Measurements from ENCODE around the gene NHSL2. TPM values are rescaled to one million over a fixed set of nuclear protein-coding genes. Genes with fewer than 3 reads are reported as not detected.

NHSL2 gene
- total RNA-seq, 4 donors from 2014 or later = 1.6 to 6.0 (median 3.6) TPM

GRCh38 chrX:72115380-72115779 is 204.7 kb downstream of the NHSL2 start:
- Histone ChIP-seq H3K27ac (no peak overlapping the region), H3K9me3 (no peaks in the 10 kb centered on the region), H3K27me3 (no peaks in the 10 kb centered on the region), H3K36me3 (no peaks in the 10 kb centered on the region), H3K4me3 (no peak overlapping the region), H3K4me1 (peaks cover 0 to under 1% (median 0%) of the 10 kb centered on the region in 4 donors)
- TF ChIP-seq POLR2AphosphoS5 (IDR thresholded peaks at IDR 0.05) = no peak
- TF ChIP-seq CTCF (IDR thresholded peaks at IDR 0.05) = no peak
- TF ChIP-seq POLR2A (IDR thresholded peaks at IDR 0.05) = no peak
- TF ChIP-seq EP300 (IDR thresholded peaks at IDR 0.05; ENCODE audit: low read depth) = no peak
- in situ Hi-C loops (cut with MboI; ENCODE audit: low pct_ligation_motif_present in 1 of 4, low pct_unique_long_range_greater_than_20kb in 1 of 4, low sequenced_read_pairs in 3 of 4) = loop anchor here in 1 of 4 donors (10.0 kb wide), 1 partner anchor 111 kb away; no protein-coding TSS in a partner anchor
- no peak for DNase-seq
- WGBS, 2 donors (ENCODE audit: low coverage in 1 of 2) = 41% methylated on average over 7 of the region's 7 CpGs; no CpG with 5 or more reads in 1 of the 2 donors
- intact Hi-C loops (cut with DNase I; ENCODE audit: low total_unique reads) = no loop called here

DNA sequence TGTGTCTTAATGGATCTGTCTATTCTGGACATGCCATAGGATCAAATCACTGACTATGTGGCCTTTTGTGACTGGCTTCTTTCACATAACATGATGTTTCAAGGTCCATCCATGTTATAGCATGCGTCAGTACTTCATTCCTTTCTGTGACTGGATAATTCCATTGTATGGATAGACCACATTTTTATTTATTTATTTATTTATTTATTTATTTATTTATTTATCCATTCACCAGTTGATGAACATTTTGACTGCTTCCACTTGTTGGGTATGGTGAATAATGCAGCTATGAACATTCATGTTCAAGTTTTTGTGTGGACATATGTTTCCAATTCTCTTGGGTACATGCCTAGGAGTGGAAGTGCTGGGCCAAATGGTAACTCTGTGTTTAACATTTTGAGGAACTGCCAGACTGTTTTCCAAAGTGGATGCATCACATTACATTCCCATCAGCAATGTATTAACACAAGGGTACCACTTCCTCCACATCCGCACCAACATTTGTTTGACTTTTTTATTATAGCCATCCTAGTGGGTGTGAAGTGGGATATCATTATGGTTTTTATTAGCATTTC is 207.1 kb downstream of the NHSL2 start:
- no peaks in the 10 kb centered on the region for H3K27me3 ChIP-seq
- no peak for TF ChIP-seq CTCF (IDR thresholded peaks at IDR 0.05)
- TF ChIP-seq EP300 (IDR thresholded peaks at IDR 0.05; ENCODE audit: low read depth) = no peak
- no peak for TF ChIP-seq POLR2A (IDR thresholded peaks at IDR 0.05)
- no peak for TF ChIP-seq POLR2AphosphoS5 (IDR thresholded peaks at IDR 0.05)
- no peak overlapping the region for H3K27ac ChIP-seq
- no peak for DNase-seq
- no peaks in the 10 kb centered on the region for H3K36me3 ChIP-seq
- intact Hi-C loops (cut with DNase I; ENCODE audit: low total_unique reads) = no loop called here
- no peaks in the 10 kb centered on the region for H3K9me3 ChIP-seq
- H3K4me3 ChIP-seq = no peak overlapping the region
- in situ Hi-C loops (cut with MboI; ENCODE audit: low pct_ligation_motif_present in 1 of 4, low pct_unique_long_range_greater_than_20kb in 1 of 4, low sequenced_read_pairs in 3 of 4) = loop anchor here in 1 of 4 donors (10.0 kb wide), 1 partner anchor 113 kb away; no protein-coding TSS in a partner anchor
- 81 to 95% methylated on average over 2 of the region's 2 CpGs for WGBS, 2 donors (ENCODE audit: low coverage in 1 of 2)
- H3K4me1 ChIP-seq = peaks cover 0 to 11% (median 8%) of the 10 kb centered on the region in 4 donors

GRCh38 chrX:72120837-72121236 is 210.2 kb downstream of the NHSL2 start:
- H3K27me3 ChIP-seq = no peaks in the 10 kb centered on the region
- DNase-seq = no peak
- H3K4me3 ChIP-seq = no peak overlapping the region
- H3K27ac ChIP-seq = peak overlapping the region; percentile 54 to 76 (median 70)
- peaks cover 3 to 26% (median 8%) of the 10 kb centered on the region in 4 donors for H3K4me1 ChIP-seq
- H3K9me3 ChIP-seq = no peaks in the 10 kb centered on the region
- 80% methylated on average over 6 of the region's 6 CpGs; no CpG with 5 or more reads in 1 of the 2 donors for WGBS, 2 donors (ENCODE audit: low coverage in 1 of 2)
- in situ Hi-C loops (cut with MboI; ENCODE audit: low pct_ligation_motif_present in 1 of 4, low pct_unique_long_range_greater_than_20kb in 1 of 4, low sequenced_read_pairs in 3 of 4) = loop anchor here in 2 of 4 donors (10.0 kb wide), 2 partner anchors 96 to 116 kb away; no protein-coding TSS in a partner anchor
- no peaks in the 10 kb centered on the region for H3K36me3 ChIP-seq
- TF ChIP-seq POLR2A (IDR thresholded peaks at IDR 0.05) = no peak
- TF ChIP-seq EP300 (IDR thresholded peaks at IDR 0.05; ENCODE audit: low read depth) = no peak
- TF ChIP-seq POLR2AphosphoS5 (IDR thresholded peaks at IDR 0.05) = no peak
- no peak for TF ChIP-seq CTCF (IDR thresholded peaks at IDR 0.05)
- intact Hi-C loops (cut with DNase I; ENCODE audit: low total_unique reads) = no loop called here

DNA sequence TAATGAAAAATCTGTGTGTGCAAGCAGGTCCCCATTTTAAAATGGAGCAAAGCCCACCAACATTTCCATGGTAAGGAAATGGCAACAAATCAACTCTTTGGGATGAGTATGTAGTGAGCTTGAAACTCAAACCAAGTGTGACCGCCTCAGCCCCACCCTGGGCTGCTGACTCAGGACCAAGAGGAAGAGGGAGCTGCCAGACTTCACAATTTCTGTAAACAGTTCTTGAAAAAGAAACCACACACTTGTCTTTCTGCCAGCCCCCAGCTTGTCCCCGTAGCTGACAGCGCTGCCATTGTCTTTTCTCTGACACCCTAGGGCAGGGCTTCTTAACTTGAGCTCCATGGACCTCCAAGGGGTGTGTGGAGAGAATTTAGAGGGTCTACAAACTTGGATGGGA is 210.7 kb downstream of the NHSL2 start:
- peak; percentile 42 for DNase-seq
- H3K4me1 ChIP-seq = peaks cover 3 to 32% (median 10%) of the 10 kb centered on the region in 4 donors
- 37 to 100% methylated on average over 1 to 3 of the region's 3 CpGs for WGBS, 2 donors (ENCODE audit: low coverage in 1 of 2)
- H3K27ac ChIP-seq = peak overlapping the region; percentile 54 to 76 (median 70)
- TF ChIP-seq EP300 (IDR thresholded peaks at IDR 0.05; ENCODE audit: low read depth) (no peak), CTCF (IDR thresholded peaks at IDR 0.05) (no peak), POLR2AphosphoS5 (IDR thresholded peaks at IDR 0.05) (peak in 1 of 3 donors; percentile 24)
- H3K27me3 ChIP-seq = no peaks in the 10 kb centered on the region
- no peaks in the 10 kb centered on the region for H3K36me3 ChIP-seq
- in situ Hi-C loops (cut with MboI; ENCODE audit: low pct_ligation_motif_present in 1 of 4, low pct_unique_long_range_greater_than_20kb in 1 of 4, low sequenced_read_pairs in 3 of 4) (loop anchor here in 2 of 4 donors (10.0 kb wide), 2 partner anchors 97 to 117 kb away; no protein-coding TSS in a partner anchor), intact Hi-C loops (cut with DNase I; ENCODE audit: low total_unique reads) (no loop called here)
- H3K4me3 ChIP-seq = no peak overlapping the region
- no peaks in the 10 kb centered on the region for H3K9me3 ChIP-seq
